ENCODE results near the gene LRRC32. TPM values are rescaled to one million over a fixed set of nuclear protein-coding genes. Genes with fewer than 3 reads are reported as not detected.

The LRRC32 gene
- total RNA-seq, 2 experiments from 2014 or later = 1.8 to 2.4 TPM

GRCh38 chr11:76672431-76673175 is 2.1 kb upstream of the LRRC32 start:
- no peak overlapping the region for H3K27ac Mint-ChIP-seq
- H3K9me3 Mint-ChIP-seq = no peaks in the 10 kb centered on the region
- POLR2A ChIA-PET = interaction anchor here (0.7 kb wide), 1 partner anchor 82 kb away, joined by 3 read pairs; no protein-coding TSS in a partner anchor
- no peak for TF ChIP-seq CTCF (IDR thresholded peaks at IDR 0.05)
- H3K36me3 Mint-ChIP-seq (ENCODE audit: low read depth) = no peaks in the 10 kb centered on the region
- H3K27ac ChIP-seq (ENCODE audit: low read depth in 1 of 2, low read length in 2 of 2) = no peak overlapping the region
- peaks cover 35% of the 10 kb centered on the region for H3K4me1 ChIP-seq (ENCODE audit: insufficient read depth, low read length)
- intact Hi-C loops (cut with DNase I, micrococcal nuclease) = no loop called here
- peak overlapping the region; percentile 21 for H3K4me3 ChIP-seq (ENCODE audit: low read length)
- peaks cover 27% of the 10 kb centered on the region for H3K4me1 Mint-ChIP-seq (ENCODE audit: low read depth)
- H3K36me3 ChIP-seq (ENCODE audit: insufficient read depth, low read length) = no peaks in the 10 kb centered on the region
- peaks cover 41% of the 10 kb centered on the region for H3K27me3 Mint-ChIP-seq
- H3K4me3 Mint-ChIP-seq = peak overlapping the region; percentile 36
- peak in 6 of 14 experiments; percentile 13 to 59 (median 36) for DNase-seq
- ATAC-seq (ENCODE audit: poor library complexity) = peak; percentile 29
- peaks cover 0 to 5% of the 10 kb centered on the region in 2 experiments for H3K9me3 ChIP-seq (ENCODE audit: control insufficient read depth in 1 of 2, insufficient read depth in 1 of 2, low read length in 2 of 2)
- H3K27me3 ChIP-seq (ENCODE audit: control insufficient read depth in 1 of 2, insufficient read depth in 2 of 2, low read length in 2 of 2) = peaks cover 12 to 16% of the 10 kb centered on the region in 2 experiments
- CTCF ChIA-PET = interaction anchor here (1.1 kb wide), 1 partner anchor 49 kb away, joined by 3 read pairs; no protein-coding TSS in a partner anchor

- no peak overlapping the region for H3K27ac ChIP-seq (ENCODE audit: low read depth in 1 of 2, low read length in 2 of 2)
- no peak overlapping the region for H3K27ac Mint-ChIP-seq
- DNase-seq = no peak
- ChIA-PET CTCF (no interaction called here), POLR2A (no interaction called here)
- peak overlapping the region; percentile 38 for H3K4me3 Mint-ChIP-seq
- H3K9me3 ChIP-seq (ENCODE audit: control insufficient read depth in 1 of 2, insufficient read depth in 1 of 2, low read length in 2 of 2) = peaks cover 0 to 5% of the 10 kb centered on the region in 2 experiments
- TF ChIP-seq CTCF (IDR thresholded peaks at IDR 0.05) = no peak
- peaks cover 42% of the 10 kb centered on the region for H3K27me3 Mint-ChIP-seq
- peaks cover 35% of the 10 kb centered on the region for H3K4me1 ChIP-seq (ENCODE audit: insufficient read depth, low read length)
- no peaks in the 10 kb centered on the region for H3K36me3 ChIP-seq (ENCODE audit: insufficient read depth, low read length)
- no peaks in the 10 kb centered on the region for H3K9me3 Mint-ChIP-seq
- no peak for ATAC-seq (ENCODE audit: poor library complexity)
- intact Hi-C loops (cut with DNase I, micrococcal nuclease) = no loop called here
- H3K4me3 ChIP-seq (ENCODE audit: low read length) = no peak overlapping the region
- peaks cover 12 to 16% of the 10 kb centered on the region in 2 experiments for H3K27me3 ChIP-seq (ENCODE audit: control insufficient read depth in 1 of 2, insufficient read depth in 2 of 2, low read length in 2 of 2)
- no peaks in the 10 kb centered on the region for H3K36me3 Mint-ChIP-seq (ENCODE audit: low read depth)
- peaks cover 27% of the 10 kb centered on the region for H3K4me1 Mint-ChIP-seq (ENCODE audit: low read depth)
Measured at GRCh38 chr11:76671626-76672309, 1.2 kb upstream of the LRRC32 start.

GRCh38 chr11:76671237-76671592 is 668 bp upstream of the LRRC32 start:
- Mint-ChIP-seq H3K4me3 (peak overlapping the region; percentile 38), H3K9me3 (no peaks in the 10 kb centered on the region), H3K4me1 (ENCODE audit: low read depth) (peaks cover 27% of the 10 kb centered on the region), H3K36me3 (ENCODE audit: low read depth) (no peaks in the 10 kb centered on the region), H3K27me3 (peaks cover 42% of the 10 kb centered on the region), H3K27ac (no peak overlapping the region)
- Histone ChIP-seq H3K27ac (ENCODE audit: low read depth in 1 of 2, low read length in 2 of 2) (no peak overlapping the region), H3K4me3 (ENCODE audit: low read length) (peak overlapping the region; percentile 47), H3K9me3 (ENCODE audit: control insufficient read depth in 1 of 2, insufficient read depth in 1 of 2, low read length in 2 of 2) (peaks cover 0 to 5% of the 10 kb centered on the region in 2 experiments), H3K4me1 (ENCODE audit: insufficient read depth, low read length) (peaks cover 37% of the 10 kb centered on the region), H3K36me3 (ENCODE audit: insufficient read depth, low read length) (no peaks in the 10 kb centered on the region), H3K27me3 (ENCODE audit: control insufficient read depth in 1 of 2, insufficient read depth in 2 of 2, low read length in 2 of 2) (peaks cover 12 to 16% of the 10 kb centered on the region in 2 experiments)
- ChIA-PET CTCF (no interaction called here), POLR2A (no interaction called here)
- TF ChIP-seq CTCF (IDR thresholded peaks at IDR 0.05) = no peak
- DNase-seq = no peak
- no peak for ATAC-seq (ENCODE audit: poor library complexity)
- intact Hi-C loops (cut with DNase I, micrococcal nuclease) = no loop called here
